Stimulated activated CD4-positive, alpha-beta T cell treated with anti-CD3 and anti-CD28 coated beads, Interleukin-1b, Interleukin-23, amount 100 ng/mL, for 48 hours (primary cell): ENCODE data around the gene HNRNPCL4.
"Not testable (repeated sequence)": the region's sequence is repeated elsewhere in the genome, so short reads cannot be mapped to it uniquely, and the experiment has no call there.

Experiments
- DNase-seq: peaks from one replicate; pipeline ENCODE4 v3.0.0-alpha.2; 2020

Gene HNRNPCL4

GRCh38 chr1:13165531-13165930 lies at the start of gene HNRNPCL4:
HNRNPCL4 (minus strand) TSS chr1:13165631; CDS start chr1:13165467, 164 bp downstream.
- DNase-seq = not testable (repeated sequence)

GRCh38 chr1:13208712-13209111 lies 43.3 kb upstream of the HNRNPCL4 start:
- not testable (repeated sequence) for DNase-seq

- not testable (repeated sequence) for DNase-seq
These were observed 35.9 kb upstream of the HNRNPCL4 start, which contains the start of gene PRAMEF13 for GRCh38 chr1:13201309-13201708. PRAMEF13 (minus strand) TSS chr1:13201409; CDS start chr1:13199589, 1,820 bp downstream.

GRCh38 chr1:13171548-13171947 lies 6.1 kb upstream of the HNRNPCL4 start, which contains the start of gene PRAMEF9:
PRAMEF9 (plus strand) TSS chr1:13171848; CDS start chr1:13175281, 3,433 bp downstream.
- DNase-seq = not testable (repeated sequence)

- DNase-seq = not testable (repeated sequence)
These were observed 9.5 kb downstream of the HNRNPCL4 start, which contains the start of gene PRAMEF26 for GRCh38 chr1:13155909-13156308. PRAMEF26 (minus strand) TSS chr1:13156009; CDS start chr1:13153095, 2,914 bp downstream.

GRCh38 chr1:13116754-13117153 lies 48.7 kb downstream of the HNRNPCL4 start, which contains the start of gene HNRNPCL2:
HNRNPCL2 (minus strand) TSS chr1:13116854; CDS start chr1:13116400, 454 bp downstream.
- DNase-seq = not testable (repeated sequence)
